HUES6 (cell line): ENCODE measurements around the gene ADGRF4.

ENCODE experiments used
- H3K27ac ChIP-seq: 2 replicates; pipeline ENCODE4 v1.7.0; 2013; ENCODE audit warnings: low read depth, mild to moderate bottlenecking, low read length, inconsistent platforms
- H3K27me3 ChIP-seq: 2 replicates; pipeline ENCODE4 v1.6.1; 2013; ENCODE audit warnings: low read length; ENCODE audit not compliant: control insufficient read depth, insufficient read depth
- H3K36me3 ChIP-seq: 2 replicates; pipeline ENCODE4 v1.6.1; 2013; ENCODE audit warnings: low read length; ENCODE audit not compliant: control insufficient read depth, insufficient read depth
- H3K4me1 ChIP-seq: 2 replicates; pipeline ENCODE4 v1.6.1; 2013; ENCODE audit warnings: low read length; ENCODE audit not compliant: control insufficient read depth, insufficient read depth
- H3K4me3 ChIP-seq: 2 replicates; pipeline ENCODE4 v1.5.1; 2013; ENCODE audit warnings: low read depth, low read length
- H3K9ac ChIP-seq: one replicate; pipeline ENCODE4 v1.6.1; 2013; ENCODE audit warnings: mild to moderate bottlenecking, low read length
- H3K9me3 ChIP-seq: 2 replicates; pipeline ENCODE4 v1.6.1; 2013; ENCODE audit warnings: low read depth, low read length; ENCODE audit not compliant: control insufficient read depth, insufficient read depth

The ADGRF4 gene

DNA sequence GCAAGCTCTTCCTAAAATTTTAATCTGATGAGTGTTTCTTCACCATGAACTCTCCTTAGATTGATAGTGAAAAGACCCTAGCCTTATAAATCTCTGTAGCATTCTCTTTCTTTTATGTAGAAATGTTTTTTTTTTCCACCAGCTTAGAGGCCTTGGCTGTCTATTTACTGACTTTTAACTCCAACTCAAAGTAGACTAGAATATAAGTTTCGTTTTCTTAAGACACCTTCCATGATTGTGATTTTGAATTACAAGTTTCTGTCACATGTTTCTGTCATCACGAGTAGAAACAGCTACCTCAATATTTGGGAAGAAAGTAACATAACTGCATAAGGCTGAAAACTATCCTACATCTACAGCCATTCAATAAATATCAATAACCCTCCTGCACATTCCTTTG is 17.8 kb downstream of the ADGRF4 start:
- Histone ChIP-seq H3K9ac (no peak overlapping the region), H3K9me3 (peaks cover 3% of the 10 kb centered on the region), H3K4me1 (no peaks in the 10 kb centered on the region), H3K36me3 (no peaks in the 10 kb centered on the region), H3K27me3 (no peaks in the 10 kb centered on the region), H3K4me3 (no peak overlapping the region), H3K27ac (no peak overlapping the region)

- Histone ChIP-seq H3K27ac (no peak overlapping the region), H3K36me3 (no peaks in the 10 kb centered on the region), H3K27me3 (no peaks in the 10 kb centered on the region), H3K9ac (no peak overlapping the region), H3K4me1 (no peaks in the 10 kb centered on the region), H3K4me3 (no peak overlapping the region), H3K9me3 (no peaks in the 10 kb centered on the region)
Observed at GRCh38 chr6:47718571-47718970, 20.2 kb downstream of the ADGRF4 start.

DNA sequence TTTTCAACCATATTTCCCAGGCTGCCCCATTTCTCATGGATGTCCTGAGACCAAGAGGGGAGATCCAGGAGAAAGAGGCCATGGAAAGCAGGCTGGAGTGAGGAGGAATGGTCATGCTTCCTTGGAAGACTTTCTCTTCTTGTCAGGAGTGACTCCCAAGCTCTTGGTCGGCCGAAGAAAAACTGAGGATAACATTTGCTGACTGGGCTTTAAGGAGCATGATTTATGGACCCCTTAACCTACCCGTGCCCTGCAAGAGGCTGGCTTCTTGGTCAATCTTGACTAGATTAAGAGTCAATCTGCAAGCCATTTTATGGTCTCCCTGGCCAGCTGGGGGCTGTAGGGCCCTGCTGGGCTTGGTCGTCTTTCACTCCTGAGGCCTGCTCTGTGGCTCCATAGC is 22.8 kb downstream of the ADGRF4 start:
- Histone ChIP-seq H3K27me3 (no peaks in the 10 kb centered on the region), H3K4me1 (no peaks in the 10 kb centered on the region), H3K27ac (no peak overlapping the region), H3K36me3 (no peaks in the 10 kb centered on the region), H3K9me3 (no peaks in the 10 kb centered on the region), H3K4me3 (no peak overlapping the region), H3K9ac (no peak overlapping the region)

DNA sequence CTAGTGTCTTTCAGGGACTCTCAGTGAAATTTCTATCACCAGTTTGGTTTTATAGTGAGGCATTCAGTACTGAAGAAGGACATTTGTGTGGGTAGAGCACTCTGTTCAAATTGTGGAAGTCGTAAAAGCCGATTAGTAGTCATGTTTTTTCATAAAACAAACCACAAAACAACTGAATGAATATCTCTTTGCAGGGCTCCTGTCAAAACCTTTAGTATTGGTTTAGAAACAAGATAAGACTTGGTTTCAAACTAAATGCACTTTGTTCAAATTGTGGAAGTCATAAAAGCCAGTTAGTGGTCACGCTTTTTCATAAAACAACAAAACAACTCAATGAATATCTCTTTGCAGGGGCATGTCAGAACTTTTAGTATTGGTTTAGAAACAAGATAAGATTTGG is 23.8 kb downstream of the ADGRF4 start:
- Histone ChIP-seq H3K36me3 (no peaks in the 10 kb centered on the region), H3K4me1 (no peaks in the 10 kb centered on the region), H3K27ac (no peak overlapping the region), H3K9me3 (no peaks in the 10 kb centered on the region), H3K9ac (no peak overlapping the region), H3K4me3 (no peak overlapping the region), H3K27me3 (no peaks in the 10 kb centered on the region)

DNA sequence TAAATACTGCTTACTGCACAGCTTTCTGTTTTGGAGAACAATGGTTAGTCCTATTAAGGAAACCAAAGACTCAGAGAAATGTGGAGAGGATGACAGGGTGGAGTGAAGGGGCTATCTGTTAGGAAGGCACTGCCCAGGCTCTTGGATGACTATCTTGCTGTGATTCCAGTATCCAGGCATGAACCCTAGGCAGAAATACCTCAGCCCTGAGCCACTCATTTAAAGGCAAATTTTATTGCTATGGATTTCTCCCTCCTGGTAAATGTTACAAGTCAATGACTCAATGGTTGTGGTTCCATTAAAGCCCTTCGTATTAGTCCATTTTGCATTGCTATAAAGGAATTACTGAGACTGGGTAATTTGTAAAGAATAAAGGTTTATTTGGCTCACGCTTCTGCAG is 25.9 kb downstream of the ADGRF4 start:
- Histone ChIP-seq H3K9ac (no peak overlapping the region), H3K4me1 (no peaks in the 10 kb centered on the region), H3K4me3 (no peak overlapping the region), H3K9me3 (no peaks in the 10 kb centered on the region), H3K27me3 (no peaks in the 10 kb centered on the region), H3K36me3 (no peaks in the 10 kb centered on the region), H3K27ac (no peak overlapping the region)

DNA sequence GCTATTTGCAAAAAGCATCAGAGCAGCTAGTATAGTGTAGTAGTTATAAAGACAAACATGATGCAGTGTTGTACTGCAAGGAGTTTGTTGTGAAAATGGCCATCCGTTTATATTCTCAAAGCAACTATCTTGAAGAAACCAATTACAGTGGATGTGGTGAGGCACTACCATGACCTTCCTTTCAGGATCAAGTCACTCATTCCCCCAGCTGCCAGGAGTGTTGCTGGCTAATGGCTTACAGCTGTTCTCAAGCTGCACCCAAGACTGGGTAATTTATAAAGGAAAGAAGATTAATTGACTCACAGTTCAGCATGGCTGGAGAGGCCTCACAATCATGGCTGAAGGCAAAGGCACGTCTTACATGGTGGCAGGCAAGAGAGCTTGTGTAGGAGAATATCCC is 29.0 kb downstream of the ADGRF4 start:
- H3K4me1 ChIP-seq: no peaks in the 10 kb centered on the region
- no peaks in the 10 kb centered on the region for H3K27me3 ChIP-seq
- H3K9me3 ChIP-seq: no peaks in the 10 kb centered on the region
- no peak overlapping the region for H3K27ac ChIP-seq
- H3K9ac ChIP-seq: no peak overlapping the region
- H3K4me3 ChIP-seq: no peak overlapping the region
- H3K36me3 ChIP-seq: no peaks in the 10 kb centered on the region

DNA sequence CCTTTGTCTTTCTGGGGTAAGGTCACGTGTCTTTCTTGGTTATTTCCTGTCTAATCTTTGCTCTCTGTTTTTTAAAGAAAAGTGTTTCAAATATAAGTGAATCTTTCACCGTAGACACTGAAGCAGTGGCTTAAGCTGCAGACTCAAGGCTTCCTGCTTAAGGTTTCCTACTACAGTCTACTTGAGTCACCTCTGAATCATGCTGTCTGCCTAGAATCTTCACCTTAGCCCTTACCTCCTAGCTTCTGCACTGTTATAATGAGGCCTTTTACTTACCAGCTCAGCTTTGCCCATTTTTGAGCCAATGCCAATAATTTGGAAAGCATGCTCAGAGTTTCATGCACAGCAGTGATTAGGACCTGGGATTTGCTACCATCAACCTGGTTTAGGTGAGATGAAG is 30.6 kb downstream of the ADGRF4 start:
- Histone ChIP-seq H3K27me3 (no peaks in the 10 kb centered on the region), H3K9me3 (no peaks in the 10 kb centered on the region), H3K4me3 (no peak overlapping the region), H3K9ac (no peak overlapping the region), H3K4me1 (peaks cover 8% of the 10 kb centered on the region), H3K36me3 (no peaks in the 10 kb centered on the region), H3K27ac (no peak overlapping the region)

- peaks cover 12% of the 10 kb centered on the region for H3K4me1 ChIP-seq
- no peaks in the 10 kb centered on the region for H3K27me3 ChIP-seq
- H3K4me3 ChIP-seq: no peak overlapping the region
- H3K9me3 ChIP-seq: no peaks in the 10 kb centered on the region
- no peak overlapping the region for H3K9ac ChIP-seq
- no peak overlapping the region for H3K27ac ChIP-seq
- H3K36me3 ChIP-seq: no peaks in the 10 kb centered on the region
Observed at GRCh38 chr6:47729457-47729856, 31.1 kb downstream of the ADGRF4 start.

DNA sequence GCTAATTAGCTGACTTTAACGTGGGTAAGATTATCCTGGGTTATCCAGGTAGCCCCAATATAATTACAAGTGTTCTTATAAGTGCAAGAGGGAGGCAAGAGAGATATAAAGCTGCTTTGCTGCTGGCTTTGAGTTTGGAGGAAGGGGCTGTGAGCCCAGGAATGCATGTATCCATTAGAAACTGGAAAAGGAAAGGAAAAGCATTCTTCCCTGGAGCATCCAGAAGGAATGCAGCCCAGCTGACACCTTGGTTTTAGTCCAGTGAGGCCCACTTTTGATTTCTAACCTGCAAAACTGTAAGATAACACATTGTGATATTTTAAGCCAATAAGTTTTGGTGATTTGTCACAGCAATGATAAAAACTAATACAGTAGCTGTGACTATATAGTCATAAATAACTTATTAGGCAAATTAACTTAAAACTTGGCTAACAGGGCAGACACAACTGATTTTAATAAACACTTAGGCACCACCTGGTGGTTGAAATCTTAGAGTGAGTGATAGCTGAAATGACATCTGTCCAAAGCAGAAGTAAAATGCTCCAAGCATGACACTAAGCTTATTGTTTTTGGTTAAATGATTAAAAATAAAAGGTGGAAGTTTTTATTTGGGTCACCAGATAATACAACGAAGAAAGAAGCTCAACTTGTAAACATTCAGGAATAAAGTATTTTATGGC is 35.6 kb downstream of the ADGRF4 start:
- H3K4me1 ChIP-seq: peaks cover 37% of the 10 kb centered on the region
- 0 out of 2 replicates have a peak overlapping the region, but pooled peaks have one; percentile 32 for H3K27ac ChIP-seq
- H3K27me3 ChIP-seq: no peaks in the 10 kb centered on the region
- H3K36me3 ChIP-seq: no peaks in the 10 kb centered on the region
- H3K9me3 ChIP-seq: no peaks in the 10 kb centered on the region
- H3K4me3 ChIP-seq: no peak overlapping the region
- no peak overlapping the region for H3K9ac ChIP-seq

DNA sequence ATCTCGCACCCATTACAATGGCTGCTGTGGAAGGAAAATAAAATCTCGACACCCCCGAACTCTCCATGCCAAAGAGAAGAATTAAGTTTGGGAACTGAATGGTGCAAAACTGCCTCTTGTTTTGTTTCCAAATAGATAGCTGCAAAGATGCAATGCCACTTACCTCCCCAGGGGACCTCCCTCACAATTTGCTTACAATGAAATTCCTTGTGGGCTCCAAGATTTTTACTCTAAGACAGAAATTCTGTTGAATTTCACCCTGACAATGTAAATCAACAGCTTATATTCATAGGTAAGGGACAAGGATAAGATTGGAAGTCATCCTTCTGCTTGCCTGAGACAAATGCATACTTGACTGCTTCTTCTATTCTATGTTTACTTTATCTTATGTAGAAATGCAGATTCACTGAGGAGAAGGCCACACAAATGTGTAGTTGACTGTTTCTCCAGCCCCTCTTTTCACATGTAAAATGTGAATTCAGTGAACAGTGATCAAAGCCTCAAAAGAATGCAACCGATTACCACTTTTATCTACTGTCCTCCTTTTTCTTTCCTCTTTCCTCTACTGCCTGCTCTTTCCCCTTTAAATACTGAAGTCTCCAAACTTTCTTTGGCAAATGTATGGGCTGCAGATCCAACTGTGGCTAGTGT is 36.6 kb downstream of the ADGRF4 start:
- peaks cover 37% of the 10 kb centered on the region for H3K4me1 ChIP-seq
- no peaks in the 10 kb centered on the region for H3K9me3 ChIP-seq
- H3K4me3 ChIP-seq: 0 out of 2 replicates have a peak overlapping the region, but pooled peaks have one; percentile 13
- H3K27ac ChIP-seq: peak overlapping the region; percentile 50
- no peak overlapping the region for H3K9ac ChIP-seq
- H3K27me3 ChIP-seq: no peaks in the 10 kb centered on the region
- no peaks in the 10 kb centered on the region for H3K36me3 ChIP-seq

- Histone ChIP-seq H3K4me1 (peaks cover 41% of the 10 kb centered on the region), H3K4me3 (no peak overlapping the region), H3K9ac (no peak overlapping the region), H3K27me3 (no peaks in the 10 kb centered on the region), H3K36me3 (no peaks in the 10 kb centered on the region), H3K9me3 (no peaks in the 10 kb centered on the region), H3K27ac (no peak overlapping the region)
Observed at GRCh38 chr6:47736083-47736700, 37.8 kb downstream of the ADGRF4 start.
